CD4-positive, CD25-positive, alpha-beta regulatory T cell (primary cell): ENCODE results near the gene PLEKHA5. TPM values are rescaled to one million over a fixed set of nuclear protein-coding genes. Genes with fewer than 3 reads are reported as not detected.

Source experiments
- ATAC-seq, 2 donors: fragments of 150-1000 bp; cut with Tn5 transposase; one replicate each; pipeline ENCODE4 v1.10.0; 2021; ENCODE audit warnings: low read depth in 2 of 2, moderate number of reproducible peaks in 2 of 2, moderate library complexity in 1 of 2
- DNase-seq, 3 donors: peaks; one replicate each; pipeline versions ENCODE4 v3.0.0 to v3.0.0-alpha.2; 2012 to 2022; ENCODE audit warnings: mixed read lengths in 1 of 3
- H3K27ac ChIP-seq: one replicate; pipeline ENCODE4 v1.7.0; 2013; ENCODE audit warnings: mild to moderate bottlenecking, low read length; ENCODE audit not compliant: insufficient read depth, poor library complexity, severe bottlenecking
- H3K27me3 ChIP-seq: one replicate; pipeline ENCODE4 v1.7.0; 2013; ENCODE audit warnings: low read length; ENCODE audit not compliant: control insufficient read depth, insufficient read depth
- H3K36me3 ChIP-seq: one replicate; pipeline ENCODE4 v1.7.0; 2013; ENCODE audit warnings: mild to moderate bottlenecking, low read length, moderate library complexity; ENCODE audit not compliant: control insufficient read depth, insufficient read depth
- H3K4me1 ChIP-seq: 2 replicates; pipeline ENCODE4 v1.7.0; 2013; ENCODE audit warnings: mild to moderate bottlenecking, low read length; ENCODE audit not compliant: insufficient read depth, control insufficient read depth, poor library complexity, severe bottlenecking
- H3K4me3 ChIP-seq: one replicate; pipeline ENCODE4 v1.7.0; 2013; ENCODE audit warnings: low read depth, mild to moderate bottlenecking, low read length, moderate library complexity
- H3K9me3 ChIP-seq, 2 experiments: 1 replicate in 1 of 2; 2 replicates in 1 of 2; pipeline ENCODE4 v1.7.0; 2013; ENCODE audit warnings: low read length in 2 of 2, mild to moderate bottlenecking in 1 of 2, moderate library complexity in 1 of 2; ENCODE audit not compliant: control insufficient read depth in 2 of 2
- H3K27ac Mint-ChIP-seq, 3 donors: one replicate each; pipeline ENCODE4 v1.8.0; 2020 to 2022; ENCODE audit warnings: mild to moderate bottlenecking in 3 of 3, mixed read lengths in 3 of 3, moderate library complexity in 2 of 3
- H3K27me3 Mint-ChIP-seq: one replicate; pipeline ENCODE4 v1.8.0; 2022; ENCODE audit warnings: mild to moderate bottlenecking, mixed read lengths
- H3K36me3 Mint-ChIP-seq: one replicate; pipeline ENCODE4 v1.8.0; 2020; ENCODE audit warnings: mixed read lengths
- H3K4me1 Mint-ChIP-seq, 4 donors: one replicate each; pipeline ENCODE4 v1.8.0; 2020 to 2022; ENCODE audit warnings: mixed read lengths in 4 of 4, mild to moderate bottlenecking in 1 of 4
- H3K4me3 Mint-ChIP-seq, 4 donors: one replicate each; pipeline ENCODE4 v1.8.0; 2020 to 2022; ENCODE audit warnings: mild to moderate bottlenecking in 4 of 4, mixed read lengths in 4 of 4, moderate library complexity in 3 of 4
- H3K9me3 Mint-ChIP-seq, 7 donors: one replicate each; pipeline ENCODE4 v1.8.0; 2020 to 2022; ENCODE audit warnings: mixed read lengths in 7 of 7, mild to moderate bottlenecking in 3 of 7, moderate library complexity in 2 of 7
- polyA plus RNA-seq, 4 donors: library from polyadenylated mRNA; unstranded; fragments of 300-500 nt; fragmentation: Illumina TruSeq; gene quantifications; one replicate each; pipeline ENCODE4 v1.2.3, GENCODE V29; 2021
- total RNA-seq: library from RNA; stranded (reverse); gene quantifications from one replicate; pipeline ENCODE4 v1.2.3, GENCODE V29; 2022

Gene PLEKHA5
- total and polyA plus RNA-seq, 5 donors from 2014 or later: 1.2 to 14.7 (median 2.9) TPM

- Mint-ChIP-seq H3K36me3 (no peaks in the 10 kb centered on the region), H3K4me3 (no peak overlapping the region), H3K27me3 (peaks cover 4% of the 10 kb centered on the region), H3K27ac (peak overlapping the region in 1 of 3 donors; percentile 36), H3K4me1 (no peaks in the 10 kb centered on the region), H3K9me3 (peaks cover 0 to 3% (median 0%) of the 10 kb centered on the region in 7 donors)
- H3K9me3 ChIP-seq: no peaks in the 10 kb centered on the region
- ATAC-seq (no peak), DNase-seq (no peak)
- no peak overlapping the region for H3K27ac ChIP-seq
- no peak overlapping the region for H3K4me3 ChIP-seq
- H3K36me3 ChIP-seq: no peaks in the 10 kb centered on the region
- no peaks in the 10 kb centered on the region for H3K4me1 ChIP-seq
- H3K27me3 ChIP-seq: no peaks in the 10 kb centered on the region
Observed at GRCh38 chr12:19155981-19156734, 26.6 kb downstream of the PLEKHA5 start.

GRCh38 chr12:19158923-19159322 lies 29.4 kb downstream of the PLEKHA5 start:
- Mint-ChIP-seq H3K27me3 (peaks cover 4% of the 10 kb centered on the region), H3K4me1 (no peaks in the 10 kb centered on the region), H3K4me3 (no peak overlapping the region), H3K36me3 (no peaks in the 10 kb centered on the region), H3K27ac (no peak overlapping the region), H3K9me3 (peaks cover 0 to 1% (median 0%) of the 10 kb centered on the region in 7 donors)
- no peak for ATAC-seq
- no peak overlapping the region for H3K27ac ChIP-seq
- no peaks in the 10 kb centered on the region for H3K9me3 ChIP-seq
- no peaks in the 10 kb centered on the region for H3K27me3 ChIP-seq
- no peaks in the 10 kb centered on the region for H3K4me1 ChIP-seq
- no peaks in the 10 kb centered on the region for H3K36me3 ChIP-seq
- no peak overlapping the region for H3K4me3 ChIP-seq
- DNase-seq: no peak

- H3K9me3 Mint-ChIP-seq: peaks cover 0 to 1% (median 0%) of the 10 kb centered on the region in 7 donors
- no peak for DNase-seq
- H3K4me1 Mint-ChIP-seq: no peaks in the 10 kb centered on the region
- no peak overlapping the region for H3K4me3 Mint-ChIP-seq
- Histone ChIP-seq H3K9me3 (no peaks in the 10 kb centered on the region), H3K4me1 (no peaks in the 10 kb centered on the region), H3K27me3 (no peaks in the 10 kb centered on the region), H3K4me3 (no peak overlapping the region), H3K36me3 (no peaks in the 10 kb centered on the region), H3K27ac (no peak overlapping the region)
- no peak for ATAC-seq
- H3K36me3 Mint-ChIP-seq: no peaks in the 10 kb centered on the region
- H3K27ac Mint-ChIP-seq: peak overlapping the region in 1 of 3 donors; percentile 9
- H3K27me3 Mint-ChIP-seq: no peaks in the 10 kb centered on the region
Observed at GRCh38 chr12:19161216-19161615, 31.7 kb downstream of the PLEKHA5 start.

- DNase-seq (no peak), ATAC-seq (no peak)
- Histone ChIP-seq H3K4me1 (no peaks in the 10 kb centered on the region), H3K4me3 (no peak overlapping the region), H3K9me3 (no peaks in the 10 kb centered on the region), H3K27me3 (no peaks in the 10 kb centered on the region), H3K27ac (no peak overlapping the region), H3K36me3 (no peaks in the 10 kb centered on the region)
- H3K4me1 Mint-ChIP-seq: peaks cover 0 to 3% (median 0%) of the 10 kb centered on the region in 4 donors
- H3K9me3 Mint-ChIP-seq: no peaks in the 10 kb centered on the region
- H3K36me3 Mint-ChIP-seq: no peaks in the 10 kb centered on the region
- no peaks in the 10 kb centered on the region for H3K27me3 Mint-ChIP-seq
- no peak overlapping the region for H3K4me3 Mint-ChIP-seq
- no peak overlapping the region for H3K27ac Mint-ChIP-seq
Observed at GRCh38 chr12:19165451-19165850, 35.9 kb downstream of the PLEKHA5 start.

- Mint-ChIP-seq H3K9me3 (no peaks in the 10 kb centered on the region), H3K27me3 (no peaks in the 10 kb centered on the region), H3K27ac (no peak overlapping the region), H3K4me3 (no peak overlapping the region), H3K36me3 (no peaks in the 10 kb centered on the region), H3K4me1 (peaks cover 0 to 3% (median 0%) of the 10 kb centered on the region in 4 donors)
- H3K9me3 ChIP-seq: no peaks in the 10 kb centered on the region
- DNase-seq (no peak), ATAC-seq (no peak)
- no peaks in the 10 kb centered on the region for H3K4me1 ChIP-seq
- H3K27ac ChIP-seq: no peak overlapping the region
- H3K36me3 ChIP-seq: no peaks in the 10 kb centered on the region
- H3K27me3 ChIP-seq: no peaks in the 10 kb centered on the region
- no peak overlapping the region for H3K4me3 ChIP-seq
Observed at GRCh38 chr12:19166387-19166786, 36.9 kb downstream of the PLEKHA5 start.

- Mint-ChIP-seq H3K4me3 (no peak overlapping the region), H3K36me3 (no peaks in the 10 kb centered on the region), H3K27ac (no peak overlapping the region), H3K4me1 (peaks cover 0 to 3% (median 0%) of the 10 kb centered on the region in 4 donors), H3K9me3 (no peaks in the 10 kb centered on the region), H3K27me3 (no peaks in the 10 kb centered on the region)
- ATAC-seq: no peak
- H3K36me3 ChIP-seq: no peaks in the 10 kb centered on the region
- H3K9me3 ChIP-seq: no peaks in the 10 kb centered on the region
- H3K27me3 ChIP-seq: no peaks in the 10 kb centered on the region
- no peaks in the 10 kb centered on the region for H3K4me1 ChIP-seq
- no peak for DNase-seq
- no peak overlapping the region for H3K27ac ChIP-seq
- no peak overlapping the region for H3K4me3 ChIP-seq
Observed at GRCh38 chr12:19166956-19167355, 37.4 kb downstream of the PLEKHA5 start.

GRCh38 chr12:19167708-19168107 lies 38.2 kb downstream of the PLEKHA5 start:
- no peak for DNase-seq
- no peaks in the 10 kb centered on the region for H3K36me3 Mint-ChIP-seq
- no peaks in the 10 kb centered on the region for H3K27me3 ChIP-seq
- H3K9me3 ChIP-seq: no peaks in the 10 kb centered on the region
- H3K4me1 Mint-ChIP-seq: peaks cover 0 to 3% (median 0%) of the 10 kb centered on the region in 4 donors
- H3K4me3 Mint-ChIP-seq: no peak overlapping the region
- no peaks in the 10 kb centered on the region for H3K9me3 Mint-ChIP-seq
- H3K4me1 ChIP-seq: no peaks in the 10 kb centered on the region
- no peaks in the 10 kb centered on the region for H3K27me3 Mint-ChIP-seq
- no peak for ATAC-seq
- H3K4me3 ChIP-seq: no peak overlapping the region
- no peak overlapping the region for H3K27ac Mint-ChIP-seq
- H3K27ac ChIP-seq: no peak overlapping the region
- no peaks in the 10 kb centered on the region for H3K36me3 ChIP-seq

GRCh38 chr12:19168644-19169043 lies 39.1 kb downstream of the PLEKHA5 start:
- Mint-ChIP-seq H3K36me3 (no peaks in the 10 kb centered on the region), H3K27ac (no peak overlapping the region), H3K9me3 (no peaks in the 10 kb centered on the region), H3K27me3 (no peaks in the 10 kb centered on the region), H3K4me3 (no peak overlapping the region), H3K4me1 (peaks cover 0 to 3% (median 0%) of the 10 kb centered on the region in 4 donors)
- no peak overlapping the region for H3K27ac ChIP-seq
- no peaks in the 10 kb centered on the region for H3K36me3 ChIP-seq
- no peak for DNase-seq
- no peaks in the 10 kb centered on the region for H3K27me3 ChIP-seq
- H3K9me3 ChIP-seq: no peaks in the 10 kb centered on the region
- ATAC-seq: no peak
- no peak overlapping the region for H3K4me3 ChIP-seq
- H3K4me1 ChIP-seq: no peaks in the 10 kb centered on the region
